Measurements from ENCODE around the gene GCNT1. TPM values are rescaled to one million over a fixed set of nuclear protein-coding genes. Genes with fewer than 3 reads are reported as not detected.

Gene GCNT1
- total and polyA plus RNA-seq, 2 of the 4 experiments (the other 2 are of a cell fraction), result 12.5 to 46.6 TPM

- H3K27me3 ChIP-seq (ENCODE audit: control insufficient read depth, insufficient read depth, low read length), result no peaks in the 10 kb centered on the region
- H3K27ac ChIP-seq (ENCODE audit: insufficient read depth, low read length), result peak overlapping the region; percentile 87
- no peak overlapping the region for H2AK9ac ChIP-seq (replicated peaks; ENCODE audit: low read depth, low read length, poor library complexity)
- H4K8ac ChIP-seq (ENCODE audit: low read depth in 2 of 2, low read length in 2 of 2), result peak overlapping the region; percentile 36 to 88; a peak in 3 of 4 replicates
- no peak overlapping the region for H3K23ac ChIP-seq (ENCODE audit: low read depth, low read length)
- peak overlapping the region; percentile 92 for H2AK5ac ChIP-seq (ENCODE audit: low read depth, low read length)
- H2BK20ac ChIP-seq (ENCODE audit: low read depth, low read length), result peak overlapping the region; percentile 93
- H3K9ac ChIP-seq (ENCODE audit: low read depth, low read length), result no peak overlapping the region
- no peaks in the 10 kb centered on the region for H4K20me1 ChIP-seq (ENCODE audit: insufficient read depth, low read length)
- peak overlapping the region; percentile 91 for H4K5ac ChIP-seq (ENCODE audit: low read depth, low read length)
- DNase-seq, result peak; percentile 83
- no peak overlapping the region for H3K4me2 ChIP-seq (ENCODE audit: low read depth, low read length)
- H3K79me1 ChIP-seq (ENCODE audit: low read depth in 1 of 2, low read length in 2 of 2), result no peaks in the 10 kb centered on the region
- TF ChIP-seq MAZ (IDR thresholded peaks at IDR 0.05; ENCODE audit: borderline replicate concordance, low read depth, low read length), result no peak
- peak; percentile 99 for TF ChIP-seq CEBPB (IDR thresholded peaks at IDR 0.05; ENCODE audit: low read depth, low read length)
- no peaks in the 10 kb centered on the region for H3K9me3 ChIP-seq (ENCODE audit: control insufficient read depth, insufficient read depth, low read length)
- H3K4me1 ChIP-seq (ENCODE audit: control insufficient read depth, insufficient read depth, low read length), result peaks cover 12% of the 10 kb centered on the region
- peak; percentile 36 for ATAC-seq (ENCODE audit: low read depth)
- intact Hi-C loops (cut with micrococcal nuclease), result loop anchor here (5.0 kb wide), 1 partner anchor 51 kb away; no protein-coding TSS in a partner anchor
- H3K4me3 ChIP-seq (ENCODE audit: insufficient read depth, low read depth, low read length), result no peak overlapping the region
- H2BK120ac ChIP-seq (ENCODE audit: low read depth, low read length), result peak overlapping the region; percentile 89
- H3K36me3 ChIP-seq (ENCODE audit: control insufficient read depth, insufficient read depth, low read length), result no peaks in the 10 kb centered on the region
- POLR2A ChIA-PET (ENCODE audit: unreplicated experiment), result no interaction called here
- dilution Hi-C loops (cut with HindIII; ENCODE audit: low sequenced_read_pairs, unreplicated experiment), result no loop called here
- BruUV-seq (replicated peaks), result no TSS peak
- no peak overlapping the region for H3K56ac ChIP-seq (ENCODE audit: extremely low read depth, insufficient read depth, low read length)
- peak overlapping the region; percentile 99; the same call in 2 of the 3 replicates for H2BK15ac ChIP-seq (ENCODE audit: low read depth, low read length)
- no CpG with 5 or more reads among the region's 4 CpGs for WGBS, 2 experiments (ENCODE audit: extremely low coverage in 2 of 2, insufficient read length in 1 of 2)
- CTCF ChIA-PET, result no interaction called here
- peak overlapping the region; percentile 87 for H3K4ac ChIP-seq (ENCODE audit: low read depth, low read length)
- in situ Hi-C loops (cut with MboI; ENCODE audit: low sequenced_read_pairs), result no loop called here
- H3K18ac ChIP-seq (ENCODE audit: low read depth, low read length), result peak overlapping the region; percentile 96
- peak overlapping the region; percentile 37 for H2AFZ ChIP-seq (replicated peaks; ENCODE audit: low read length, poor library complexity)
- peak overlapping the region; percentile 79 for H4K91ac ChIP-seq (ENCODE audit: insufficient read depth, low read depth, low read length)
- H3K9me1 ChIP-seq (ENCODE audit: insufficient read depth, low read length), result peaks cover 3% of the 10 kb centered on the region; the same call in 1 of the 2 replicates
- H2BK5ac ChIP-seq (ENCODE audit: low read depth, low read length, poor library complexity, severe bottlenecking), result peak overlapping the region; percentile 75
- peak overlapping the region; percentile 56; the same call in 1 of the 2 replicates for H3K14ac ChIP-seq (replicated peaks; ENCODE audit: low read depth, low read length)
Observed at GRCh38 chr9:76453785-76454184, 5.2 kb upstream of the GCNT1 start.
